A549 (cell line): Measurements from ENCODE around the gene SNTA1.

ENCODE experiments used
- JUN ChIP-seq, 2 experiments: fragments of >200 bp; sonication (Bioruptor Twin); formaldehyde crosslinking; IDR thresholded peaks; 2 replicates in 1 of 2; 3 replicates in 1 of 2; pipeline ENCODE4 v1.6.1; 2016 to 2017
- POLR2A ChIP-seq: IDR thresholded peaks from 2 replicates; pipeline ENCODE4 v1.6.1; 2012; ENCODE audit warnings: mild to moderate bottlenecking, low read length
- TF ChIP-seq, protein P1 (sequence below): fragments of >200 bp; sonication (Bioruptor Twin); formaldehyde crosslinking; IDR thresholded peaks from 3 replicates; pipeline ENCODE4 v1.5.1; 2016
- TF ChIP-seq, protein P2 (sequence below): fragments of 200-600 bp; sonication (generic); IDR thresholded peaks from 2 replicates; pipeline ENCODE4 v1.6.1; 2016; ENCODE audit warnings: antibody characterized with exemption, mild to moderate bottlenecking, moderate library complexity
- TF ChIP-seq, protein P3 (sequence below): fragments of 250-450 bp; sonication (Bioruptor Pico); IDR thresholded peaks from 2 replicates; pipeline ENCODE4 v1.5.0; 2021; ENCODE audit warnings: mild to moderate bottlenecking, moderate library complexity, borderline replicate concordance

DNA sequence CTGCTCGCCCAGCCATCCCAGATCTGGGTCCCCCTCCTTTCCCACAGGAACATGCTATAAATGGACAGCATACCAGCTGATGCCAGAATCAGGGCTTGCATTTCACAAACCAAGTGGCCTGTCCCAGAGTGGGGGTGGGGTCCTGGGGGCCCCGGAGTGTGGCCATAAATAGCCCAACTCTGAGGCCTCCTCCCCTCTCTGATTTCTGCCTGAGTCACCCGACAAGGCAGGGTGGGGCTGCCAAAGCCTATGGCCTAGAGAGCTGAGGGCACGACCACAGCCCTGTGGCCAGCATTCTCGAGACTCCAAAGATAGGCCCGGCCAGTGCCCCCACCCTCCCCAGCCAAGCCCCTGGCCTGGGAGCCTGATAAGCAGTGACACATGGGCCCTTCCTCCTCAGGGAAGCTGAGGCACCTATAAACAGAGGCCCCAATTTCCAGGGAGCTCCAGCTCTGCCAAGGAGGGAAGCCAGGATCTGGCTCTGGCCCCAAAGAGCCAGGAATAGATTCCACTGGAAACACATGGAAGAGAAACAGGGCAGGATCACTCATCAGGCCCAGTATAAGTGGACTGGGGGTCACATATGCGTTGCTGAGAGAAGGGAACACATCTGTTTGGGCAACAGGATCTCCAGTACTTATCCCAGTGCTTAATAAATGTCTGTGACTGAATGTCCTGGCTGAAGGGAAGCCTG is 20.3 kb downstream of the SNTA1 start:
- TF ChIP-seq POLR2A (no peak), JUN (IDR thresholded peaks at IDR 0.05) (no peak)
- TF ChIP-seq, protein P1, sequence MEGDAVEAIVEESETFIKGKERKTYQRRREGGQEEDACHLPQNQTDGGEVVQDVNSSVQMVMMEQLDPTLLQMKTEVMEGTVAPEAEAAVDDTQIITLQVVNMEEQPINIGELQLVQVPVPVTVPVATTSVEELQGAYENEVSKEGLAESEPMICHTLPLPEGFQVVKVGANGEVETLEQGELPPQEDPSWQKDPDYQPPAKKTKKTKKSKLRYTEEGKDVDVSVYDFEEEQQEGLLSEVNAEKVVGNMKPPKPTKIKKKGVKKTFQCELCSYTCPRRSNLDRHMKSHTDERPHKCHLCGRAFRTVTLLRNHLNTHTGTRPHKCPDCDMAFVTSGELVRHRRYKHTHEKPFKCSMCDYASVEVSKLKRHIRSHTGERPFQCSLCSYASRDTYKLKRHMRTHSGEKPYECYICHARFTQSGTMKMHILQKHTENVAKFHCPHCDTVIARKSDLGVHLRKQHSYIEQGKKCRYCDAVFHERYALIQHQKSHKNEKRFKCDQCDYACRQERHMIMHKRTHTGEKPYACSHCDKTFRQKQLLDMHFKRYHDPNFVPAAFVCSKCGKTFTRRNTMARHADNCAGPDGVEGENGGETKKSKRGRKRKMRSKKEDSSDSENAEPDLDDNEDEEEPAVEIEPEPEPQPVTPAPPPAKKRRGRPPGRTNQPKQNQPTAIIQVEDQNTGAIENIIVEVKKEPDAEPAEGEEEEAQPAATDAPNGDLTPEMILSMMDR, result no peak
- TF ChIP-seq, protein P2, sequence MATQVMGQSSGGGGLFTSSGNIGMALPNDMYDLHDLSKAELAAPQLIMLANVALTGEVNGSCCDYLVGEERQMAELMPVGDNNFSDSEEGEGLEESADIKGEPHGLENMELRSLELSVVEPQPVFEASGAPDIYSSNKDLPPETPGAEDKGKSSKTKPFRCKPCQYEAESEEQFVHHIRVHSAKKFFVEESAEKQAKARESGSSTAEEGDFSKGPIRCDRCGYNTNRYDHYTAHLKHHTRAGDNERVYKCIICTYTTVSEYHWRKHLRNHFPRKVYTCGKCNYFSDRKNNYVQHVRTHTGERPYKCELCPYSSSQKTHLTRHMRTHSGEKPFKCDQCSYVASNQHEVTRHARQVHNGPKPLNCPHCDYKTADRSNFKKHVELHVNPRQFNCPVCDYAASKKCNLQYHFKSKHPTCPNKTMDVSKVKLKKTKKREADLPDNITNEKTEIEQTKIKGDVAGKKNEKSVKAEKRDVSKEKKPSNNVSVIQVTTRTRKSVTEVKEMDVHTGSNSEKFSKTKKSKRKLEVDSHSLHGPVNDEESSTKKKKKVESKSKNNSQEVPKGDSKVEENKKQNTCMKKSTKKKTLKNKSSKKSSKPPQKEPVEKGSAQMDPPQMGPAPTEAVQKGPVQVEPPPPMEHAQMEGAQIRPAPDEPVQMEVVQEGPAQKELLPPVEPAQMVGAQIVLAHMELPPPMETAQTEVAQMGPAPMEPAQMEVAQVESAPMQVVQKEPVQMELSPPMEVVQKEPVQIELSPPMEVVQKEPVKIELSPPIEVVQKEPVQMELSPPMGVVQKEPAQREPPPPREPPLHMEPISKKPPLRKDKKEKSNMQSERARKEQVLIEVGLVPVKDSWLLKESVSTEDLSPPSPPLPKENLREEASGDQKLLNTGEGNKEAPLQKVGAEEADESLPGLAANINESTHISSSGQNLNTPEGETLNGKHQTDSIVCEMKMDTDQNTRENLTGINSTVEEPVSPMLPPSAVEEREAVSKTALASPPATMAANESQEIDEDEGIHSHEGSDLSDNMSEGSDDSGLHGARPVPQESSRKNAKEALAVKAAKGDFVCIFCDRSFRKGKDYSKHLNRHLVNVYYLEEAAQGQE, result no peak
- TF ChIP-seq, protein P3, sequence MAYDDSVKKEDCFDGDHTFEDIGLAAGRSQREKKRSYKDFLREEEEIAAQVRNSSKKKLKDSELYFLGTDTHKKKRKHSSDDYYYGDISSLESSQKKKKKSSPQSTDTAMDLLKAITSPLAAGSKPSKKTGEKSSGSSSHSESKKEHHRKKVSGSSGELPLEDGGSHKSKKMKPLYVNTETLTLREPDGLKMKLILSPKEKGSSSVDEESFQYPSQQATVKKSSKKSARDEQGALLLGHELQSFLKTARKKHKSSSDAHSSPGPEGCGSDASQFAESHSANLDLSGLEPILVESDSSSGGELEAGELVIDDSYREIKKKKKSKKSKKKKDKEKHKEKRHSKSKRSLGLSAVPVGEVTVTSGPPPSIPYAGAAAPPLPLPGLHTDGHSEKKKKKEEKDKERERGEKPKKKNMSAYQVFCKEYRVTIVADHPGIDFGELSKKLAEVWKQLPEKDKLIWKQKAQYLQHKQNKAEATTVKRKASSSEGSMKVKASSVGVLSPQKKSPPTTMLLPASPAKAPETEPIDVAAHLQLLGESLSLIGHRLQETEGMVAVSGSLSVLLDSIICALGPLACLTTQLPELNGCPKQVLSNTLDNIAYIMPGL (CRISPR knock-in tag), result no peak
